Natural killer cell (primary cell): ENCODE measurements around the gene DUSP19. TPM values are rescaled to one million over a fixed set of nuclear protein-coding genes. Genes with fewer than 3 reads are reported as not detected.

Experiments
- ATAC-seq, 3 donors: fragments of 150-1000 bp in 2 of 3; fragments of 200-7000 bp in 1 of 3; cut with Tn5 transposase; 1 replicate in 1 of 3; 2 replicates in 2 of 3; pipeline ENCODE4 v1.10.0; 2021; ENCODE audit warnings: mild to moderate bottlenecking in 2 of 3, moderate library complexity in 2 of 3
- DNase-seq, 2 donors: peaks; one replicate each; pipeline versions ENCODE4 v3.0.0 to v3.0.0-alpha.2; 2013 to 2021; ENCODE audit warnings: mixed read lengths in 1 of 2
- H3K27ac ChIP-seq: one replicate; pipeline ENCODE4 v1.5.1; 2013; ENCODE audit warnings: mild to moderate bottlenecking, low read length
- H3K27me3 ChIP-seq: one replicate; pipeline ENCODE4 v1.6.1; 2013; ENCODE audit warnings: low read length; ENCODE audit not compliant: control insufficient read depth, insufficient read depth
- H3K36me3 ChIP-seq: one replicate; pipeline ENCODE4 v1.6.1; 2013; ENCODE audit warnings: low read length; ENCODE audit not compliant: control insufficient read depth, insufficient read depth
- H3K4me1 ChIP-seq: one replicate; pipeline ENCODE4 v1.6.1; 2013; ENCODE audit warnings: low read length; ENCODE audit not compliant: control insufficient read depth, insufficient read depth
- H3K4me3 ChIP-seq: one replicate; pipeline ENCODE4 v1.5.1; 2013; ENCODE audit warnings: low read length
- H3K9me3 ChIP-seq: one replicate; pipeline ENCODE4 v1.6.1; 2013; ENCODE audit warnings: low read length; ENCODE audit not compliant: control insufficient read depth, insufficient read depth
- H3K27ac Mint-ChIP-seq, 2 donors: one replicate each; pipeline ENCODE4 v1.8.0; 2022; ENCODE audit warnings: mild to moderate bottlenecking in 2 of 2, mixed read lengths in 2 of 2, moderate library complexity in 1 of 2
- H3K27me3 Mint-ChIP-seq, 2 donors: one replicate each; pipeline ENCODE4 v1.8.0; 2022; ENCODE audit warnings: low read depth in 2 of 2, mixed read lengths in 2 of 2
- H3K36me3 Mint-ChIP-seq: one replicate; pipeline ENCODE4 v1.8.0; 2022; ENCODE audit warnings: mixed read lengths
- H3K4me1 Mint-ChIP-seq, 2 donors: one replicate each; pipeline ENCODE4 v1.8.0; 2022; ENCODE audit warnings: mixed read lengths in 2 of 2
- H3K4me3 Mint-ChIP-seq: one replicate; pipeline ENCODE4 v1.8.0; 2022; ENCODE audit warnings: mild to moderate bottlenecking, moderate library complexity, mixed read lengths
- H3K9me3 Mint-ChIP-seq, 2 donors: one replicate each; pipeline ENCODE4 v1.8.0; 2022; ENCODE audit warnings: mixed read lengths in 2 of 2
- WGBS: methylation state at CpG from one replicate; pipeline ENCODE4 v1.1.7; 2013; ENCODE audit warnings: missing lambda C conversion rate; ENCODE audit not compliant: insufficient coverage; 5-methylcytosine and 5-hydroxymethylcytosine counted together
- intact Hi-C: fragments of 100-400 bp; cut with micrococcal nuclease; formaldehyde crosslinking; loops from one replicate; pipeline ENCODE4 v1.14.2; 2022
- total RNA-seq, 4 donors: library from RNA; stranded (reverse); fragments of 120-200 nt in 1 of 4; gene quantifications; one replicate each; pipeline versions ENCODE4 v1.2.3 to v1.2.4, GENCODE V29; 2013 to 2022
- TF ChIP-seq, protein P1 (sequence below): fragments of 200-600 bp; IDR thresholded peaks from one replicate; pipeline ENCODE4 v1.8.0; 2022; ENCODE audit warnings: antibody characterized with exemption

The DUSP19 gene
- total RNA-seq, 3 donors from 2014 or later (not counting 1 experiment from before 2014, with no cell fraction given) = 1.0 to 1.1 (median 1.1) TPM

DNA sequence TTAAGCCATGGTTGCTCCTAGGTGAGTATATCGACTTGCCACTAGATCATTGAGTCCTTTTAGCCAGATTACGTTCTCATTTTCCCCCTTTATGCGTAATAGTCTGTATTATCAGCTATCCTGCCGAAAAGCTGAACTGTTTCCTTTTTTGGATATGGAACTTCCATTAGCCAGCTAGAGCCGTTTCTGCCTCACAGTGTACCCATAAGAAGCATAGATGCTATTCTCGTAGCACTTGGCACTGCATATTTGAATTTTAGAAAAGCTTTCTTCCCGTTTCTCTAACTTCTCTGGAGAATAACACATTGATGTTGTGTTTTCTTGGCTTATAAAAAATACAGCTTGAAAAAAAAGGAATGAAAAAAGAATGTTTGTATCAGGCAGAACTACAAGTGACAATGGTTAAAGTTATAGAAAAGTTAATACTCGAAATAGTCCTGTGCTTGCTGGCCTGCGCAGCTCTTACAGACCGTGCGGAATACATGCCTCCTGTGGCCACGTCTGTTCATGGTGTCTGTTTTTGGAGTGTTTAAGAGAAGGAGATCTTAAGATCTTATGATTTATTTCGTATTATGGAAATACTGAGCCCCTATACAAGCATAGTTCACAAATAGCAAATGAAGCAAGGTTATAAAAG lies 710 bp downstream of the DUSP19 start:
- peak in 2 of 3 donors; percentile 10 to 15 for ATAC-seq
- peak in 1 of 2 donors; percentile 41 for DNase-seq
- intact Hi-C loops = no loop called here

DNA sequence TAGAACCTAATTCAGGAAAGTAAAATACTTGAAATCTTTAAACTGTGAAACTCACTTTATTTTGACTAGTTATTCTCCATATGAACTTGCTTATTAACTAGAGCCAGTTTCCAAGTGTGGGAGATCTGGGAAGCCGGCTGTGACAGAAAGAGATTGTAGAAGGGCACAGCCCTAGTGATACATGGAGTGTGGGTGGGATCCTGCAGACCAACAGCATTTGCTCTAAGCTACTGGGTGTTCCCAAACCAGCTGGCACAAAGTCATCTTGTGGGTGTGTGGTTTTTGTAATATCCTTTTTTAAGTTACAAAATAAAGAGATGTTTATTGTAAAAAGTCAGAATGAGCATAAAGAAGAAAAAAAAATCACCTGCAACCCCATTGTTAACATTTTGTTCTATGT lies 3.4 kb downstream of the DUSP19 start:
- 62% methylated on average over 1 of the region's 1 CpG for WGBS
- intact Hi-C loops = no loop called here
- H3K27me3 ChIP-seq = peaks cover 4% of the 10 kb centered on the region
- H3K27me3 Mint-ChIP-seq = no peaks in the 10 kb centered on the region
- TF ChIP-seq, protein P1, sequence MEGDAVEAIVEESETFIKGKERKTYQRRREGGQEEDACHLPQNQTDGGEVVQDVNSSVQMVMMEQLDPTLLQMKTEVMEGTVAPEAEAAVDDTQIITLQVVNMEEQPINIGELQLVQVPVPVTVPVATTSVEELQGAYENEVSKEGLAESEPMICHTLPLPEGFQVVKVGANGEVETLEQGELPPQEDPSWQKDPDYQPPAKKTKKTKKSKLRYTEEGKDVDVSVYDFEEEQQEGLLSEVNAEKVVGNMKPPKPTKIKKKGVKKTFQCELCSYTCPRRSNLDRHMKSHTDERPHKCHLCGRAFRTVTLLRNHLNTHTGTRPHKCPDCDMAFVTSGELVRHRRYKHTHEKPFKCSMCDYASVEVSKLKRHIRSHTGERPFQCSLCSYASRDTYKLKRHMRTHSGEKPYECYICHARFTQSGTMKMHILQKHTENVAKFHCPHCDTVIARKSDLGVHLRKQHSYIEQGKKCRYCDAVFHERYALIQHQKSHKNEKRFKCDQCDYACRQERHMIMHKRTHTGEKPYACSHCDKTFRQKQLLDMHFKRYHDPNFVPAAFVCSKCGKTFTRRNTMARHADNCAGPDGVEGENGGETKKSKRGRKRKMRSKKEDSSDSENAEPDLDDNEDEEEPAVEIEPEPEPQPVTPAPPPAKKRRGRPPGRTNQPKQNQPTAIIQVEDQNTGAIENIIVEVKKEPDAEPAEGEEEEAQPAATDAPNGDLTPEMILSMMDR = no peak
- no peak overlapping the region for H3K4me3 ChIP-seq
- H3K27ac ChIP-seq = no peak overlapping the region
- H3K4me1 ChIP-seq = peaks cover 5% of the 10 kb centered on the region
- no peaks in the 10 kb centered on the region for H3K36me3 Mint-ChIP-seq
- no peaks in the 10 kb centered on the region for H3K9me3 ChIP-seq
- ATAC-seq (no peak), DNase-seq (no peak)
- H3K4me1 Mint-ChIP-seq = peaks cover 14 to 15% of the 10 kb centered on the region in 2 donors
- H3K9me3 Mint-ChIP-seq = no peaks in the 10 kb centered on the region
- no peaks in the 10 kb centered on the region for H3K36me3 ChIP-seq
- no peak overlapping the region for H3K27ac Mint-ChIP-seq
- H3K4me3 Mint-ChIP-seq = no peak overlapping the region

More for the DNA sequence above, 710 bp downstream of the DUSP19 start:
- H3K36me3 Mint-ChIP-seq = no peaks in the 10 kb centered on the region
- Histone ChIP-seq H3K9me3 (no peaks in the 10 kb centered on the region), H3K4me3 (peak overlapping the region; percentile 70), H3K4me1 (peaks cover 5% of the 10 kb centered on the region), H3K27ac (no peak overlapping the region), H3K27me3 (peaks cover 4% of the 10 kb centered on the region), H3K36me3 (no peaks in the 10 kb centered on the region)
- TF ChIP-seq, protein P1 = no peak
- WGBS = 44% methylated on average over 11 of the region's 13 CpGs
- peaks cover 14 to 15% of the 10 kb centered on the region in 2 donors for H3K4me1 Mint-ChIP-seq
- H3K27me3 Mint-ChIP-seq = no peaks in the 10 kb centered on the region
- H3K27ac Mint-ChIP-seq = peak overlapping the region; percentile 75 to 83
- peak overlapping the region; percentile 96 for H3K4me3 Mint-ChIP-seq
- no peaks in the 10 kb centered on the region for H3K9me3 Mint-ChIP-seq

- Mint-ChIP-seq H3K9me3 (no peaks in the 10 kb centered on the region), H3K27me3 (peaks cover 0 to 2% of the 10 kb centered on the region in 2 donors), H3K27ac (no peak overlapping the region), H3K4me3 (no peak overlapping the region), H3K36me3 (no peaks in the 10 kb centered on the region), H3K4me1 (no peaks in the 10 kb centered on the region)
- no peak overlapping the region for H3K4me3 ChIP-seq
- intact Hi-C loops = no loop called here
- WGBS = 92% methylated on average over 2 of the region's 3 CpGs
- H3K4me1 ChIP-seq = no peaks in the 10 kb centered on the region
- DNase-seq (no peak), ATAC-seq (no peak)
- TF ChIP-seq, protein P1 = no peak
- H3K9me3 ChIP-seq = no peaks in the 10 kb centered on the region
- no peaks in the 10 kb centered on the region for H3K36me3 ChIP-seq
- H3K27ac ChIP-seq = no peak overlapping the region
- H3K27me3 ChIP-seq = no peaks in the 10 kb centered on the region
Measured at GRCh38 chr2:183088061-183088460, 9.5 kb downstream of the DUSP19 start.
